Kidney (tissue), 14 donors: ENCODE data around the gene FXYD1. TPM values are rescaled to one million over a fixed set of nuclear protein-coding genes. Genes with fewer than 3 reads are reported as not detected.

ENCODE experiments used
- DNase-seq, 5 donors: peaks; one replicate each; pipeline ENCODE4 v3.0.0-alpha.2; 2013 to 2020
- FAIRE-seq: peaks from 2 replicates; lab custom pipeline; 2012; peaks lifted over from hg19 to GRCh38; lab: Jason Lieb, UNC
- H3K27ac ChIP-seq, 2 donors: one replicate each; pipeline ENCODE4 v1.7.0; 2013; ENCODE audit warnings: low read depth in 2 of 2, low read length in 2 of 2, inconsistent platforms in 1 of 2
- H3K27me3 ChIP-seq: one replicate; pipeline ENCODE4 v1.7.1; 2013; ENCODE audit warnings: low read length, inconsistent platforms; ENCODE audit not compliant: control insufficient read depth, insufficient read depth
- H3K36me3 ChIP-seq, 3 donors: one replicate each; pipeline versions ENCODE4 v1.7.0 to v1.7.1; 2013; ENCODE audit warnings: low read length in 3 of 3, control low read depth in 1 of 3, inconsistent platforms in 1 of 3; ENCODE audit not compliant: insufficient read depth in 3 of 3, control insufficient read depth in 2 of 3
- H3K4me1 ChIP-seq, 3 donors: one replicate each; pipeline versions ENCODE4 v1.7.0 to v1.7.1; 2013; ENCODE audit warnings: low read length in 3 of 3, inconsistent platforms in 1 of 3, low read depth in 1 of 3; ENCODE audit not compliant: control insufficient read depth in 2 of 3, insufficient read depth in 2 of 3
- H3K4me3 ChIP-seq, 3 donors: one replicate each; pipeline versions ENCODE4 v1.7.0 to v1.8.1; 2013; ENCODE audit warnings: low read length in 3 of 3, control low read depth in 1 of 3, inconsistent platforms in 1 of 3
- H3K9ac ChIP-seq, 3 donors: one replicate each; pipeline versions ENCODE4 v1.7.0 to v1.7.1; 2013; ENCODE audit warnings: low read length in 3 of 3, control low read depth in 1 of 3, inconsistent platforms in 1 of 3
- H3K9me3 ChIP-seq, 3 donors: one replicate each; pipeline versions ENCODE4 v1.7.0 to v1.7.1; 2013; ENCODE audit warnings: low read length in 3 of 3, control low read depth in 1 of 3, inconsistent platforms in 1 of 3; ENCODE audit not compliant: control insufficient read depth in 2 of 3, insufficient read depth in 1 of 3
- intact Hi-C: fragments of 100-400 bp; cut with DNase I; formaldehyde crosslinking; loops from one replicate; pipeline ENCODE4 v1.11.1; 2022
- polyA plus RNA-seq: library from polyadenylated mRNA; stranded (reverse); fragments of 350-450 nt; fragmentation: Illumina TruSeq; extraction: RNeasy Lipid Tissue Mini Kit (QIAGEN cat#74804); gene quantifications from one replicate; pipeline ENCODE4 v1.2.3, GENCODE V29; 2014; ENCODE audit warnings: low read depth, low replicate concordance; ENCODE audit not compliant: insufficient read depth
- total RNA-seq: library from RNA; stranded (reverse); fragmentation: NEBNext Ultra II Directional; extraction: Animal tissue kit (Norgen Biotek cat#: 25700); gene quantifications from one replicate; pipeline ENCODE4 v1.2.1, GENCODE V29; 2021
- TF ChIP-seq, protein P1 (sequence below): IDR thresholded peaks from 3 replicates; pipeline ENCODE4 v1.5.1; 2012; ENCODE audit warnings: mild to moderate bottlenecking, moderate library complexity, borderline replicate concordance; ENCODE audit not compliant: insufficient read depth; ENCODE audit errors: extremely low read depth
- donor health status: control.
- donor health status: control.
- donor health status: control.
- donor health status: control.
- donor health status: control.
- donor health status: DM: yes; HTN: yes; CAD: no.
- donor health status: Normal renal cell carcinoma (clear cell type).

Gene FXYD1
- total and polyA plus RNA-seq, 2 donors from 2014 or later, result 31.8 to 39.0 TPM

DNA sequence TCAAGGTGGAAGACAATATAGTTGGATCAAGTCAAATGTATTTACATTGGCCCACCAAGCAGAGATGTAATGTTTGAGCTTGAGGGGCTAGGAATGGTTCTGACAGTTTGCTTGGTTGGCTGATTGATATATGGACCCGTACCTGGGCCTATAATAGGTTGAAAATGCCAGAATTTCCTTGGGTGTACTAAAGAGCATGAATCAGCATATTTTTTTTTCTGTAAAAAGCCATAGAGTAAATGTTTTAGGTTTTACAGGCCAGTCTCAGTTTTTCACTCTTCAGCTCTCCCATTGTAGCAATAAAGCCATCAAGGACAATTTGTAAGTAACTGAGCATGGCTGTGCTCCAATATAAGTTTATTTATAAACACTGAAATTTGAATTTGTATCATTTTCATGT, 42.8 kb downstream of the FXYD1 start:
- Histone ChIP-seq H3K4me1 (no peaks in the 10 kb centered on the region), H3K36me3 (no peaks in the 10 kb centered on the region), H3K4me3 (no peak overlapping the region), H3K9ac (no peak overlapping the region), H3K9me3 (peaks cover 0 to 7% (median 0%) of the 10 kb centered on the region in 3 donors), H3K27me3 (no peaks in the 10 kb centered on the region), H3K27ac (no peak overlapping the region)
- FAIRE-seq (no peak), DNase-seq (no peak)
- intact Hi-C loops, result no loop called here
- TF ChIP-seq, protein P1, sequence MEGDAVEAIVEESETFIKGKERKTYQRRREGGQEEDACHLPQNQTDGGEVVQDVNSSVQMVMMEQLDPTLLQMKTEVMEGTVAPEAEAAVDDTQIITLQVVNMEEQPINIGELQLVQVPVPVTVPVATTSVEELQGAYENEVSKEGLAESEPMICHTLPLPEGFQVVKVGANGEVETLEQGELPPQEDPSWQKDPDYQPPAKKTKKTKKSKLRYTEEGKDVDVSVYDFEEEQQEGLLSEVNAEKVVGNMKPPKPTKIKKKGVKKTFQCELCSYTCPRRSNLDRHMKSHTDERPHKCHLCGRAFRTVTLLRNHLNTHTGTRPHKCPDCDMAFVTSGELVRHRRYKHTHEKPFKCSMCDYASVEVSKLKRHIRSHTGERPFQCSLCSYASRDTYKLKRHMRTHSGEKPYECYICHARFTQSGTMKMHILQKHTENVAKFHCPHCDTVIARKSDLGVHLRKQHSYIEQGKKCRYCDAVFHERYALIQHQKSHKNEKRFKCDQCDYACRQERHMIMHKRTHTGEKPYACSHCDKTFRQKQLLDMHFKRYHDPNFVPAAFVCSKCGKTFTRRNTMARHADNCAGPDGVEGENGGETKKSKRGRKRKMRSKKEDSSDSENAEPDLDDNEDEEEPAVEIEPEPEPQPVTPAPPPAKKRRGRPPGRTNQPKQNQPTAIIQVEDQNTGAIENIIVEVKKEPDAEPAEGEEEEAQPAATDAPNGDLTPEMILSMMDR, result no peak

DNA sequence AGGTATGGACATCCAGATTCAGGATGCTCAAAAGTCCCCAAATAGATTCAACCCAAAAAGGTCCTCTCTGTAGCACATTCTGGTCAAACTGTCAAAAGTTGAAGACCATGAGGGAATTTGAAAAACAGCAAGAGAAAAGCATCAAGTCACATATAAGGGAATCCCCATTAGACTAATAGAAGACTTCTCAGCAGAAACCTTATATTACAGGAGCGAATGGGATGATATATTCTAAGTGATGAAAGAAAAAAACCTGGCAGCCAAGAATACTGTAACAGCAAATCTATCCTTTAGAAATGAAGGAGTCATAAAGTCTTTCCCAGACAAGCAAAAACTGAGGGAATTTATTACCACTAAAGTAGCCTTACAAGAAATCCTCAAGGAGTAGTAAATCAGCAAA, 45.6 kb downstream of the FXYD1 start:
- Histone ChIP-seq H3K4me3 (no peak overlapping the region), H3K9ac (no peak overlapping the region), H3K4me1 (no peaks in the 10 kb centered on the region), H3K27me3 (no peaks in the 10 kb centered on the region), H3K36me3 (no peaks in the 10 kb centered on the region), H3K27ac (no peak overlapping the region), H3K9me3 (peaks cover 0 to 7% (median 0%) of the 10 kb centered on the region in 3 donors)
- TF ChIP-seq, protein P1, result no peak
- FAIRE-seq (no peak), DNase-seq (no peak)
- intact Hi-C loops, result no loop called here

DNA sequence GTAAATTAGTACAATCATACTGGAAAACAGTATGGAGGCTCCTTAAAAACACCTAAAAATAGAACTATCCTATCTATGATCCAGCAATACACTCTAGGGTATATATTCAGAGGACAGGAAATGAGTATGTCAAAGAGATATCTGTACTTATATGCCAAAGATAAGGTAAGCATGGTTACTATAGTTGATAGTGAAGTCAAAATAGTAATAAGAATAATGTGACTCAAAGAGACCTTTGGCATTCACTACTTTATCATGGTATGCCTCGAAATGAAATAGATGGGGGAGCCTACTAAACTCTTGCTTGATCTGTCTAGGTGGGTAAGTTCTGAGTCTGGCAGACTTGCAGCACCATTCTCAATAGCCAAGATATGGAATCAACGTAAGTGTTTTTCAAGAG, 46.3 kb downstream of the FXYD1 start:
- Histone ChIP-seq H3K4me3 (no peak overlapping the region), H3K36me3 (no peaks in the 10 kb centered on the region), H3K27ac (no peak overlapping the region), H3K4me1 (no peaks in the 10 kb centered on the region), H3K9ac (no peak overlapping the region), H3K9me3 (peaks cover 0 to 7% (median 0%) of the 10 kb centered on the region in 3 donors), H3K27me3 (no peaks in the 10 kb centered on the region)
- intact Hi-C loops, result no loop called here
- DNase-seq, result no peak
- FAIRE-seq, result no peak
- TF ChIP-seq, protein P1, result no peak

Other genes with a start within 250 kb of the FXYD1 start
- gene ZNF30, start 211.9 kb upstream of the FXYD1 start, total RNA-seq, result 3.5 TPM
- gene ZNF30, start 211.9 kb upstream of the FXYD1 start, polyA plus RNA-seq, result 3.1 TPM
- 9.1 TPM for gene ZNF792, start 174.6 kb upstream of the FXYD1 start, total RNA-seq
- gene ZNF792, start 174.6 kb upstream of the FXYD1 start, polyA plus RNA-seq, result 2.0 TPM
- 87.3 TPM for gene GRAMD1A, start 138.5 kb upstream of the FXYD1 start, total RNA-seq
- 29.8 TPM for gene GRAMD1A, start 138.5 kb upstream of the FXYD1 start, polyA plus RNA-seq
- 24.1 TPM for gene SCN1B, start 108.4 kb upstream of the FXYD1 start, total RNA-seq
- 9.6 TPM for gene SCN1B, start 108.4 kb upstream of the FXYD1 start, polyA plus RNA-seq
- gene HPN, start 97.1 kb upstream of the FXYD1 start, total RNA-seq, result 134 TPM
- 331 TPM for gene HPN, start 97.1 kb upstream of the FXYD1 start, polyA plus RNA-seq
- 33.7 TPM for gene FXYD3, start 23.0 kb upstream of the FXYD1 start, total RNA-seq
- 26.4 TPM for gene FXYD3, start 23.0 kb upstream of the FXYD1 start, polyA plus RNA-seq
- gene LGI4, start 3.8 kb upstream of the FXYD1 start, total RNA-seq, result 7.5 TPM
- gene LGI4, start 3.8 kb upstream of the FXYD1 start, polyA plus RNA-seq, result 5.1 TPM
- 0.94 TPM for gene FXYD7, start 4.4 kb downstream of the FXYD1 start, total RNA-seq
- gene FXYD7, start 4.4 kb downstream of the FXYD1 start, polyA plus RNA-seq, result not detected
- gene FXYD5, start 15.9 kb downstream of the FXYD1 start, total RNA-seq, result 84.5 TPM
- gene FXYD5, start 15.9 kb downstream of the FXYD1 start, polyA plus RNA-seq, result 41.9 TPM
- gene FAM187B, start 89.9 kb downstream of the FXYD1 start, total RNA-seq, result not detected
- gene FAM187B, start 89.9 kb downstream of the FXYD1 start, polyA plus RNA-seq, result not detected
- 87.2 TPM for gene LSR, start 110.2 kb downstream of the FXYD1 start, total RNA-seq
- gene LSR, start 110.2 kb downstream of the FXYD1 start, polyA plus RNA-seq, result 37.9 TPM
- 118 TPM for gene USF2, start 130.1 kb downstream of the FXYD1 start, total RNA-seq
- 82.8 TPM for gene USF2, start 130.1 kb downstream of the FXYD1 start, polyA plus RNA-seq
- 1.3 TPM for gene HAMP, start 143.7 kb downstream of the FXYD1 start, total RNA-seq
- gene HAMP, start 143.7 kb downstream of the FXYD1 start, polyA plus RNA-seq, result 1.1 TPM
- gene MAG, start 153.3 kb downstream of the FXYD1 start, total RNA-seq, result 1.1 TPM
- 0.41 TPM for gene MAG, start 153.3 kb downstream of the FXYD1 start, polyA plus RNA-seq
- 15.4 TPM for gene CD22, start 190.4 kb downstream of the FXYD1 start, total RNA-seq
- gene CD22, start 190.4 kb downstream of the FXYD1 start, polyA plus RNA-seq, result 0.82 TPM
- gene FFAR1, start 209.1 kb downstream of the FXYD1 start, total RNA-seq, result not detected
- gene FFAR1, start 209.1 kb downstream of the FXYD1 start, polyA plus RNA-seq, result not detected
- not detected for gene FFAR3, start 219.6 kb downstream of the FXYD1 start, total RNA-seq
- not detected for gene FFAR3, start 219.6 kb downstream of the FXYD1 start, polyA plus RNA-seq
- not detected for gene GPR42, start 232.2 kb downstream of the FXYD1 start, total RNA-seq
- gene GPR42, start 232.2 kb downstream of the FXYD1 start, polyA plus RNA-seq, result not detected